ENCODE measurements around the gene CWH43.
"Not testable (repeated sequence)": the region's sequence is repeated elsewhere in the genome, so short reads cannot be mapped to it uniquely, and the experiment has no call there.

Gene CWH43

GRCh38 chr4:49063670-49064069 is 77.6 kb downstream of the CWH43 start:
- DNase-seq (ENCODE audit: insufficient read length, low spot score) (no peak), FAIRE-seq (no peak)
- TF ChIP-seq PAX5 (IDR thresholded peaks at IDR 0.05; ENCODE audit: insufficient read depth, low read length, severe bottlenecking) (no peak), POU2F2 (IDR thresholded peaks at IDR 0.05; ENCODE audit: low read depth, low read length) (no peak), POLR2A (IDR thresholded peaks at IDR 0.05; ENCODE audit: low read depth, low read length) (no peak), SPI1 (IDR thresholded peaks at IDR 0.05; ENCODE audit: low read depth, low read length) (no peak)

- not testable (repeated sequence) for FAIRE-seq; DNase-seq (ENCODE audit: insufficient read length, low spot score)
These were observed 86.1 kb downstream of the CWH43 start for GRCh38 chr4:49072196-49072595.

GRCh38 chr4:49091883-49092282 is 105.8 kb downstream of the CWH43 start:
- not testable (repeated sequence) for FAIRE-seq; DNase-seq (ENCODE audit: insufficient read length, low spot score)

- DNase-seq (ENCODE audit: insufficient read length, low spot score); FAIRE-seq: not testable (repeated sequence)
These were observed 106.6 kb downstream of the CWH43 start for GRCh38 chr4:49092608-49093135.

- FAIRE-seq; DNase-seq (ENCODE audit: insufficient read length, low spot score): not testable (repeated sequence)
These were observed 110.1 kb downstream of the CWH43 start for GRCh38 chr4:49096215-49096614.

GRCh38 chr4:49096627-49097026 is 110.6 kb downstream of the CWH43 start:
- not testable (repeated sequence) for FAIRE-seq; DNase-seq (ENCODE audit: insufficient read length, low spot score)

- not testable (repeated sequence) for FAIRE-seq; DNase-seq (ENCODE audit: insufficient read length, low spot score)
These were observed 111.0 kb downstream of the CWH43 start for GRCh38 chr4:49097071-49097470.

- not testable (repeated sequence) for FAIRE-seq; DNase-seq (ENCODE audit: insufficient read length, low spot score)
These were observed 111.4 kb downstream of the CWH43 start for GRCh38 chr4:49097505-49097904.

GRCh38 chr4:49098034-49098759 is 112.1 kb downstream of the CWH43 start:
- not testable (repeated sequence) for DNase-seq (ENCODE audit: insufficient read length, low spot score); FAIRE-seq

GRCh38 chr4:49099831-49100444 is 113.9 kb downstream of the CWH43 start:
- not testable (repeated sequence) for FAIRE-seq; DNase-seq (ENCODE audit: insufficient read length, low spot score)

- FAIRE-seq; DNase-seq (ENCODE audit: insufficient read length, low spot score): not testable (repeated sequence)
These were observed 116.3 kb downstream of the CWH43 start for GRCh38 chr4:49102344-49102898.

GRCh38 chr4:49103436-49104136 is 117.5 kb downstream of the CWH43 start:
- FAIRE-seq; DNase-seq (ENCODE audit: insufficient read length, low spot score): not testable (repeated sequence)

GRCh38 chr4:49104231-49104930 is 118.3 kb downstream of the CWH43 start:
- DNase-seq (ENCODE audit: insufficient read length, low spot score); FAIRE-seq: not testable (repeated sequence)

GRCh38 chr4:49105248-49105904 is 119.3 kb downstream of the CWH43 start:
- FAIRE-seq; DNase-seq (ENCODE audit: insufficient read length, low spot score): not testable (repeated sequence)

GRCh38 chr4:49107262-49107661 is 121.2 kb downstream of the CWH43 start:
- not testable (repeated sequence) for FAIRE-seq; DNase-seq (ENCODE audit: insufficient read length, low spot score)

GRCh38 chr4:49108183-49108978 is 122.3 kb downstream of the CWH43 start:
- not testable (repeated sequence) for FAIRE-seq; DNase-seq (ENCODE audit: insufficient read length, low spot score)

All from GM12891 (cell line).